ENCODE results near the gene TIMP4. TPM values are rescaled to one million over a fixed set of nuclear protein-coding genes. Genes with fewer than 3 reads are reported as not detected.

The TIMP4 gene
- total RNA-seq, 4 donors from 2014 or later: 2.4 to 10.6 (median 4.3) TPM

GRCh38 chr3:12150112-12150511 is 8.6 kb downstream of the TIMP4 start:
- intact Hi-C loops (cut with DNase I; ENCODE audit: low total_unique reads): no loop called here
- H3K27me3 ChIP-seq: no peaks in the 10 kb centered on the region
- no peak for DNase-seq
- H3K36me3 ChIP-seq: no peaks in the 10 kb centered on the region
- TF ChIP-seq CTCF (IDR thresholded peaks at IDR 0.05) (no peak), POLR2A (IDR thresholded peaks at IDR 0.05) (no peak)
- H3K4me3 ChIP-seq: no peak overlapping the region
- H3K27ac ChIP-seq: no peak overlapping the region
- no peaks in the 10 kb centered on the region for H3K9me3 ChIP-seq
- H3K4me1 ChIP-seq: no peaks in the 10 kb centered on the region

GRCh38 chr3:12149029-12149428 is 9.7 kb downstream of the TIMP4 start:
- no peak overlapping the region for H3K27ac ChIP-seq
- intact Hi-C loops (cut with DNase I; ENCODE audit: low total_unique reads): no loop called here
- no peak for TF ChIP-seq POLR2A (IDR thresholded peaks at IDR 0.05)
- TF ChIP-seq CTCF (IDR thresholded peaks at IDR 0.05): no peak
- H3K27me3 ChIP-seq: no peaks in the 10 kb centered on the region
- H3K36me3 ChIP-seq: no peaks in the 10 kb centered on the region
- H3K4me3 ChIP-seq: no peak overlapping the region
- H3K4me1 ChIP-seq: no peaks in the 10 kb centered on the region
- no peaks in the 10 kb centered on the region for H3K9me3 ChIP-seq
- DNase-seq: no peak

- Histone ChIP-seq H3K9me3 (no peaks in the 10 kb centered on the region), H3K27me3 (no peaks in the 10 kb centered on the region), H3K27ac (no peak overlapping the region), H3K36me3 (no peaks in the 10 kb centered on the region), H3K4me3 (no peak overlapping the region), H3K4me1 (no peaks in the 10 kb centered on the region)
- intact Hi-C loops (cut with DNase I; ENCODE audit: low total_unique reads): no loop called here
- no peak for TF ChIP-seq CTCF (IDR thresholded peaks at IDR 0.05)
- no peak for TF ChIP-seq POLR2A (IDR thresholded peaks at IDR 0.05)
- no peak for DNase-seq
Observed at GRCh38 chr3:12148183-12148940, 10.3 kb downstream of the TIMP4 start.

GRCh38 chr3:12147049-12147780 is 11.5 kb downstream of the TIMP4 start:
- intact Hi-C loops (cut with DNase I; ENCODE audit: low total_unique reads): no loop called here

More at GRCh38 chr3:12147049-12147780, 11.5 kb downstream of the TIMP4 start:
- no peak overlapping the region for H3K4me3 ChIP-seq
- no peaks in the 10 kb centered on the region for H3K4me1 ChIP-seq
- H3K27me3 ChIP-seq: no peaks in the 10 kb centered on the region
- H3K27ac ChIP-seq: no peak overlapping the region
- TF ChIP-seq POLR2A (IDR thresholded peaks at IDR 0.05): no peak
- no peak for TF ChIP-seq CTCF (IDR thresholded peaks at IDR 0.05)
- no peaks in the 10 kb centered on the region for H3K36me3 ChIP-seq
- H3K9me3 ChIP-seq: no peaks in the 10 kb centered on the region
- DNase-seq: no peak

Data from uterus (tissue), 4 donors.